T-helper 2 cell treated with Interferon-gamma antibody and Interleukin-4, amounts not matched to agents 100 ng/mL and 5 ng/mL, for 36 hours (primary cell): ENCODE data around the gene UBA3. TPM values are rescaled to one million over a fixed set of nuclear protein-coding genes. Genes with fewer than 3 reads are reported as not detected.

ENCODE experiments used
- intact Hi-C: fragments of 100-400 bp; cut with micrococcal nuclease; formaldehyde crosslinking; loops from one replicate; pipeline ENCODE4 v1.15.1; 2023
- total RNA-seq: library from RNA; stranded (reverse); gene quantifications from 2 replicates; pipeline ENCODE4 v1.2.3, GENCODE V29; 2022

UBA3 gene
- total RNA-seq, result 114 TPM in 2 replicates

DNA sequence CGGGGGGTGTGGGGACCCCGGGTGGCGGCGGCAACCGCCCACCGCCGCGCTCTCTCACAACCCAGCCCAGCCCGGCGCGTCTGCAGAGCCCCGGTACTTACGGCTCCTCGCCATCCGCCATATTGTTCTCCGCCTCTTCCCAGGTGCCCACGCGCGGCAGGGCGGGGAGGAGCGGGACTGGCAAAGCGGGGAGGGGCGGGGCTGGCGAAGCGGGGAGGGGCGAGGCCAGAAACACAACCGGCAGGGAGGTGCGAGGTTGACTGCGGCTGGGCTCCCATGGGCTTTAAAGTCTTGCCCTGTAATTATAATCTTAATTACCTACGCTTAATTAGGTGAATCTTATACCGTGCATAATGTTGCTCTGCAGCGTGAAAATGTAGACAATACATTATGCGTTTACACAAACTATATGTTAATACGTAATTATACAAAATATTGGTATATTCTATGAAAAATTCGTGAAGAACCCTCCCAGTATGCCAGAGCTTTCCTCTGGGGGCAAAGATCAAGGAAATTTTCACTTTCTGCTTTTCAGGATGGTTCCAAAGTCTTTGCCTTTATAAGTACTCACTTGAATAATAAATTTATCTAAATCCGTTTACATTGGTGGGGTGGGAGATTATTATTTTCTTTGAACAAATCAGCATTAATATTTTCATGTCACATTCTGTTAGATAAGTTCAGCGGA, at the start of gene UBA3:
UBA3 (minus strand) TSS at position 133 of the 688 bp plus-strand sequence; CDS start at position 121, 12 bp downstream.
- intact Hi-C loops, result loop anchor here (1.0 to 10.0 kb wide), 4 partner anchors 28 to 1984 kb away; partner anchors contain the start of genes SUCLG2 and TMF1

GRCh38 chr3:69129531-69129930, 49.4 kb upstream of the UBA3 start:
- intact Hi-C loops, result no loop called here

DNA sequence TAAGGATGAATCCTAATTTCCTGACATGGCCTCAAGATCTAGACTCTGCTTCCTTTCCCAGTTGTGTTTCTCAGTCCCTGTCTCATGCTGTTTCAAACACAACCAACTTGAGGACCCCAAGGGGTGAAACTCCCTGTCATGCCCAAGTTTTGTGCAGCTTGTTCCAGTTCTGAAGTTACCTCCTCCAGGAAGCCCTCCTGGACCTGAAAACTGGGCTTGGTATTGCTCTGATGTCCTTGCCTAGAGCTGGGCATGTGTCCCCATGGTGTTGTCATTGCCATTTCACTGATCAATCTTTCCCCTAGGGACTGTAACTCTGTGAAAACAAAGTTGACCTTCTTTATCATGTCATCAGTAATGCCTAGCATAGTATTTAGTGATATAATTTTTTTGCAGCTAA, 48.3 kb upstream of the UBA3 start:
- intact Hi-C loops, result no loop called here

DNA sequence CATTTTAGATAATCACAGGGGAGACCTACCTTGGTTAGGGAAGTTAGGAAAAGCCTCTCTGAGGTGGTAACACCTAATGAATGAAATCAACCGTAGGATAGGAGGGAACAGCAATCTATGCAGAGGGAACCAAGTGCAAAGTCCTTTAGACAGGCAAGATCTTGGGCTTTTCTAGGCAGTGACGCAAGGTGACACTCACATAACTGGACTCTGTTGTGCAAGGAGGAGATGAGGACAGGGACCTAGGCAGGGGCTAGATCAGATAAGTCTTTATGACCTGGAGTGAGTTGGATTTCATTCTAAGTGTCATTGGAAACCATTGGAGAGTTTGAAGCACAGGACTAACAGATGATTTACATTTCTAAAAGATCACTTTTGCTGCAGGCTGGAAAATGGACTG, 46.8 kb upstream of the UBA3 start:
- intact Hi-C loops, result no loop called here

- intact Hi-C loops, result no loop called here
Measured at GRCh38 chr3:69126216-69126615, 46.1 kb upstream of the UBA3 start.

DNA sequence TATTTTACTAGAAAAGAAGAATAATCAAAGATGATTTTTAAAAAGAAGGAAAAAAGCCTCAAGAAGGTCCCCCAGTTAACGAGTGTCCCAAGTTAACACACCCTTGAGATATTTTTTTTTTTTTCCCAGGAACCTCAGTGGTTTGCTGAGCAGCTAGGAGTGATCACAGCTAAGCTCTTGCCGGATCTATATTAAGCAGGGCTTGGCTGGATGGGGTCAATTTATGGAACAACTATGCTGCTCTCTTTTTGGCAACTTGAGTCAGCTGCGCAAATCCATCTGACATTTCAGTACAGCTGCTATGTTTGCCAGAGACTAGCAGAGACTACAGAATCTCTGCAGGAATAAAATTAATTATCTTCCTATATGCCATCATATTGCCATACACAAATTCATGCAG, 42.2 kb upstream of the UBA3 start, which contains the start of gene LMOD3:
LMOD3 (minus strand) TSS at position 193 of the 400 bp plus-strand sequence. CDS start 209 bp downstream, outside the sequence.
- intact Hi-C loops, result loop anchor here (5.0 kb wide), 1 partner anchor 550 kb away; no protein-coding TSS in a partner anchor

GRCh38 chr3:69121950-69122349, 41.8 kb upstream of the UBA3 start:
- intact Hi-C loops, result loop anchor here (1.0 to 5.0 kb wide), 4 partner anchors 39 to 550 kb away; no protein-coding TSS in a partner anchor

GRCh38 chr3:69121513-69121912, 41.3 kb upstream of the UBA3 start:
- intact Hi-C loops, result loop anchor here (1.0 to 5.0 kb wide), 4 partner anchors 39 to 551 kb away; no protein-coding TSS in a partner anchor

- intact Hi-C loops, result loop anchor here (1.0 to 5.0 kb wide), 4 partner anchors 40 to 551 kb away; no protein-coding TSS in a partner anchor
Measured at GRCh38 chr3:69120879-69121464, 40.8 kb upstream of the UBA3 start.

DNA sequence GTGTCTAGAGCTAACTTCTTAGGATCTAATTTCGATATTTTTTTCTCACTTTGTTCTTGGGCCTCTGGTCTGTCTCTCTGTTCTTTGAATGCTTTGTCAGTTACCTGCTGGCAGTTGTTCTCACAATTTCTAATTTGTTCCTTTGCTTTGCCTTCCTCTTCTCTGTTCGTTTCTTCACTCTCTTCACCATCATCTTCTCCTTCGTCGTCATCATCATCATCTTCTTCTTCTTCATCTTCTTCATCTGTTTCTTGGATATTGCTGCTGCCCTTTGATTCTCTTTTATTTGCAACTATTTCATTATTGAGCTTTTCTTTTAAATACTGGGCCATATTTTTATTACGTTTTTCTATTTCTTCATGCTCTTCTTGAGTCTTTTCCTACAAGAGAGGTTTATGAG, 39.5 kb upstream of the UBA3 start:
- intact Hi-C loops, result loop anchor here (2.0 to 5.0 kb wide), 2 partner anchors 41 to 553 kb away; no protein-coding TSS in a partner anchor

GRCh38 chr3:69119138-69119537, 39.0 kb upstream of the UBA3 start:
- intact Hi-C loops, result no loop called here

DNA sequence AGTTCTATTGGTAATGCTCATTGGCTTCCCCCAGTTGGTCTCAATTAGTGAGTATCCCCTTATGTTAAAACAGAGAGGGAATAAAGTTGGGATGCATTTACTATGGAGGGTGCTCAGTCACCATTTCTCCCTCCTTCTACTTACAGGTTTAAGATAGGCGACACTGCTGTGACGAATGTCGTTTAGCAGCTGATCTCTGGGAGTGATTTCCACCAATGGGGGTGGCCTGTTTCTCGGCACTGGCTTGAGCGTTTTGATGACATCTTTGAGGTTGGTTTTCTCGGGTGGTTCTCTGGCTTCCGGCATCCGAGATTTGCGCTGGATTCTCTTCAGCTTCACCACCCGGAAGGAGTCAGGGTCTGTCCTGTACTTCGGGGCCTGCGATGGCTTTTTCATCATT, 38.4 kb upstream of the UBA3 start:
- intact Hi-C loops, result no loop called here

DNA sequence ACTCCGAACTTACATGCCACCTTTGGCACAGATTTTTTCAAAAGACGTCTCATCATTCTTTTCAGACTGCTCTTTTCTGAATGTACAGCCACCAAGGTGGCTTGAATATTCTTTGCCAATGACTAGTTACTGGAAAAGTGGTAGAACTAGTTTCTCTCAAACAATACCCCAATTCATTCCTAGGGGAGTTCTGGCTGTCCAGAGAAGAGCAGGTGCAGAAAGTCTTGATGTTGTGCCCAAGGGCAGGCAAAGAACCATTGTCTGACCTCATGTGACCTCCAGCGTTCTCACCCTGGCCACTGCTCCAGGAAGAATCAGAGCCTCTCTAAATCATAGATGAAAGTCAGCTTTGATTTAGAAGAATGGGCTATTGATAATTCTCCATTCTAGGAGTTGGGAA, 36.7 kb upstream of the UBA3 start:
- intact Hi-C loops, result no loop called here

DNA sequence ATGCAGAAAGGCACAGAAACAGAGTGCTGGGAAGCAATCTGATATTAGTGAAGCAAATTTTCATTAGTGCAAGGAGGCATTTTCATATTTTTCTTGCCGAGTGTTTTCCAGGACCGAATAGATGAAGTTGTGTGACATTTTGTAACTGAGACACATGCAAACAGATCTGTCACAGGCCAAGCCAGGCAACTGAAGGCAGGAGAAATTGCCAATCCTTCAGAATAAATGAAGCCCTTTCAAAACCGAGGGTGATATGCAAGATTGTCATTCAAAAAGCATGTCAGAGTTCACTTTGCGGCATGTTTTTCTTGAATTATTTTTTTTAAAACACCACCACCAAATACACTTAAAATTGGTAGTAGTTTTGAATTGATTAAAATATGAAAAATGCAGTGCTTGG, 36.0 kb upstream of the UBA3 start:
- intact Hi-C loops, result no loop called here

DNA sequence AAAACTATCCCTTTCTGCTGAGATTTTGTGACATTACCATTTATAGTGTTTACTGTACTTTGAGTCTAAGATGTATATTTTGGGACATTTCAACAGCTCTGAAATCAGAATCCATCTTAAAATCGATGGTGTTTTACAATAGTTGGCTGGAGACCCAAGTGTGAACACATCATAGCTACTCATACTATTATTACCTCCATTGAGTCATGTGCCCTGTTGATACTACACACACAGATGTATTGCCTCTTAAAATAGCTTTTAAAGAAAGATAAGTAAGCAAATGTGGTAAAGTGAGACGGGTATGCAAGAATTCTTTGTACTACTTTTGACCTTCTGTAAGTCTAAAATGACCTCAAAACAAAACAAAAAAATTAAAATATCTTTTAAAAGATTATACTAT, 35.6 kb upstream of the UBA3 start:
- intact Hi-C loops, result no loop called here

DNA sequence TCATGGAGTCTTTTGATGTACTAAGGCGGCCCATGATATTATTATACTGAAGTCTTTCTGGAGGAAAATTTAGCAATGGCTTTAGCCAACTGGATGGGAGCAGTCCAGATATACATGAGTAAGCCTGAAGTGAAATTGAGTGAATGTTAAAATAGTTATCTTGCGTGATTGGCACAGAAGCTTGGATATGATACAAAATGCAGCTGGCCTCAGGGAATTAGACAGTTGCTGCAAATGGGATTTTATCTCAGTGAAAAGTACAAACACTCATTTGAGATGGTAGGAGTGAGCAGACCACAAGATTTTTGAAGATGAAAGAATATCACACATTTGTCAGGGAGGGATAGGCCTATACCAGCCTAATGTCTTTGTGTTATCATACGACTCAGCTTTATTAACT, 33.4 kb upstream of the UBA3 start:
- intact Hi-C loops, result no loop called here

DNA sequence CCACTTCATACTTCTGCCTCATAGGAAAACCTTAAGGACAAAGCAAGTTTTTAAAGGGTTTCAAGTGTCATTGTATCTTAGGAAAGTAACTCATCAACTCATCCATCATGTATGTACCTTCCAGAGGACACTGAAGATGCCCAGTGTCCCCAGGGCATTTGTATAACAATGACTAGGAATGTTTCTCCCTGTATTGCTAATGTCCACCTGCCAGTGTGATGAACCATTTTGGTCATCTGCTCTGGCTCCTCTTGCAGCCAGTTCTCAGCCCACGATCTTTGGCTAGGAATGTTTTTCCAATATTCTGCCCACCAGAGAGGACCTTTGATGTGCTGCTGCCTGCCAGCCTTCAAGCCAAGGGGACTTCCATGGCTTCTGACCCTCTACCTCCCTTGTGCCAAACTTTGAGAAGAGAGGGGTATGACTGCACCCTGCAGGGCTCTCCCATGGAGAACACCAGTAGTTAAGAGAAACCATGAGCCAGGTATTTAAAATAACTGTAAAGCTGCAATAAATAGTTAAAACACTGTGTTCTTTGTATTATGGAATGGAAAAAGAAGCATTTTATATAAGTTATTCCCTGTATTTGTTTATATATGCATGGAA, 30.9 kb upstream of the UBA3 start:
- intact Hi-C loops, result no loop called here

DNA sequence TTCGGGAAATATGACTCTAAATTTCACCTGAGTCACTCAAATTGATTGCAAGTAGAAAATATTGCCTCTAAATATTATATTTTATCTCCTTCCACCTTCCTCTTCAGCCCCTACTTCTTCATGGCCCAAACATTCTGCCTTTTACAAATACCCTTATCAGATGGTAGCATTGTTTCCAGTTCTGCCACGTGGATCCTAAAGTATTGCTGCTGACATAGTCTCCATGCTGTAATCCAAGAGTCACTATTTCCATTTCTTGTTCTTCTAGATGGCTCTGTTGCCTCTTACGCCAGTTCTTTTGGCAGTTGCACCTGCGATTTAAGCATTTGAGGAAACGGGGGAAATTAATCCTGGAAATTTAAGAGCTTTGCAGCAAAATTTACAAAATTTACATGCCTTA, 28.6 kb upstream of the UBA3 start:
- intact Hi-C loops, result no loop called here

DNA sequence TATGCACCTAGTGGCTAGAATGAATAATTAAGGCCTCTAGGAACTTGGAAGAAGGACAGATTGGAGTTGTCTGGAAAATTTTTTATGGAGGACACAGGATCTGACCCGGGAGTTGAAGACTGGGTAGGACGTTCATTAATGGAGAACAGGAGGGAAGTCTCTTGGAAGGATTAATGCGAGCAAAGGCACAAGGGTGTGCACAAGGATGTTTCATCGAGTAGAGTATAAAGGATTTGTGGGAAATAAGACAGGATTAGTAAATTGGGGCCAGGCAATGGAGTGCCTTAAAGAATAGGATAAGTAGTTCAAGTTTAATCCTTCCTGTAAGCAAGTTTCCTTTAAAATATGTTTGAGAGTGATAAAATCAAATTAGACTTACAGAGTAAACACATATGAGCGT, 27.7 kb upstream of the UBA3 start:
- intact Hi-C loops, result no loop called here

DNA sequence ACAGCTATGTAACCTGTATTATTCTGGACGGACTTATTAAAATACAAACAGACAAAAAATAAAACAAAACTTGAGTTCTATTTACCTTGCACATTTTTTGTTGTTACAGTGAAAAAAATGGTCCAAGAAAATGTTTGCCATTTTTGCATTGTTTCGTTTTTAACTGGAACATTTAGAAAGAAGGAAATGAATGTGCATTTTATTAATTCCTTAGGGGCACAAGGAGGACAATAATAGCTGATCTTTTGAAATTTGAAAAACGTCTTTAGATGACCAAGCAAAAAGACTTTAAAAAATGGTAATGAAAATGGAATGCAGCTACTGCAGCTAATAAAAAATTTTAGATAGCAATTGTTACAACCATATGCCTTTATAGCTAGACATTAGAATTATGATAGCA, 25.2 kb upstream of the UBA3 start:
- intact Hi-C loops, result no loop called here

GRCh38 chr3:69104586-69104985, 24.4 kb upstream of the UBA3 start:
- intact Hi-C loops, result no loop called here

DNA sequence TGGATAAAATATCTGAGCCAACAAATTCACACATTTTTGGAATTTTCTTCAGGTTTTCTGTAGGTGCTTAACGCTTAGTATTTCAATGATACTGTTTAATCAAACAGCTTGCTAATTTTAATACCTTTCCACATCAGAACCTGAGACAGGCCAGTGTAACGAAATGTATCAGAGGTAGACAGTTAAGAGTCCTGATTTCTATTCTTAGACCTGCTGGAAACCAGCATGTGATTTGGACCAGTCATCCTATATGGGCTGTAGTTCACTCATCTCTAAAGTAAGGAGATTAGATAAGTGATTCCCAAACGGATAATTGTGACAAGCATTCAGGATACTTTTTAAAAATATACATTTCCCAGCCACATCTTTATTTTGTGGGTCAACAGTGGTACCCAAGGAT, 23.0 kb upstream of the UBA3 start:
- intact Hi-C loops, result no loop called here
